Activated T-cell treated with anti-CD3 and anti-CD28 coated beads for 24 hours (primary cell): ENCODE results near the gene ANKFN1.

Source experiments
- DNase-seq: peaks from one replicate; pipeline ENCODE4 v3.0.0-alpha.2; 2020; ENCODE audit warnings: low read depth

Gene ANKFN1

GRCh38 chr17:56440419-56440818 lies 287.1 kb downstream of the ANKFN1 start:
- no peak for DNase-seq

DNA sequence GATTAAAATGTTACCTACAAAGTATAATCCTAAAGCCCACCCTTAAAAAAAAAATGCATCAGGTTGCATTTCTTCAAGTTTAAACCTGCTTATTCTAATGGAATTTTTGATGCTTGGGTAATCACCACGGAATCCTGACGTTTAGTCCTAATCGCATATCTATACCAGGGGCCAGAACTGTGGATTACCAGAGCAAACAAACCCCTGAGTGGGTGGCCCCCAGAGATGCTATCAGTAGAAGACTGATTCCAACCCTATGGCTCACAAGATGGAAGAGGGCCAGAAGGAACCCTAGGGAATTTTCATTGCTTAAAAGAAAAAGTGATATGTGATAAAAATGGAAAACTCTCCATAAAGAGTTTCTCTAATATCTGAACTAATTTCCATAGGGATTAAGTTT lies 288.0 kb downstream of the ANKFN1 start:
- DNase-seq = no peak

GRCh38 chr17:56445692-56446411 lies 292.6 kb downstream of the ANKFN1 start:
- no peak for DNase-seq

- DNase-seq = no peak
These were observed 293.9 kb downstream of the ANKFN1 start for GRCh38 chr17:56447171-56447570.

DNA sequence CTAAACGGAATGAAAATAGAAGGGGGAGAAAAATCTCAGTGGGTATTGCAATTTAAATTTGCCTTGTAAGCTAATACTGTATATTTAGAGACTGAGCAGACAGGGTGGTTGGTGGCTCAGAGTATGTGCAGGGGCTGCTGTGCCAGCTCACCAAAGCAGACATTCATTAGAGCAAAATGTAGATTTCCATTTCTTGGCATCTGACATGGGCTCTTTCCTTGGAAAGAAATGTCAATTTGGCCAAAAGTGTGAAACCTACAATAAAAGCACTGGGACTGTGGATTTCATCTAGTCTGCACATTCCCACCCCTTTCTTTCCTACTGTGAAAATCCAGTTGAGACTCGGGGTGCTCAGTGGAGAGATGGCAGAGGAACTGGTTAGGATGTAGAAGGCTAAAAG lies 295.1 kb downstream of the ANKFN1 start:
- no peak for DNase-seq

DNA sequence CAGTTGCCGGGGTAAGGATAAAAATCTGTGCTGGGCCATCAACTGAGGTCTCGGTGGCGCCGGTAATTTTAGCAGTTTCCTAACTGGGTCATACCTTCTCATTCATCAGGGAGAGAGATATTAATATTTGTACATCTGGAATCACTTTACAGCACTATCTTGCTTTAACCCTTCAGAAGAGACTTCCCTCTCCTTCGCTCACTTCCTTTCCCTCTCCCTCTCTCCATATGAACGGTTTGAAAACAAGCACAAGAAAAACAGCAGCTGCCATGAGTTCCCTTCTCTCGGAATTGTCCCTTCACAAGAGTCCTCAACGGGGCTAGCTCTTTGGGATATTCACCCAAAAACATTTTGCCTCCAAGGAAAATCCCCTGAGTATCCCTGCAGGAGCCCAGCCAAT lies 295.9 kb downstream of the ANKFN1 start:
- no peak for DNase-seq

GRCh38 chr17:56451629-56452028 lies 298.4 kb downstream of the ANKFN1 start:
- no peak for DNase-seq

GRCh38 chr17:56452461-56452860 lies 299.2 kb downstream of the ANKFN1 start:
- no peak for DNase-seq

DNA sequence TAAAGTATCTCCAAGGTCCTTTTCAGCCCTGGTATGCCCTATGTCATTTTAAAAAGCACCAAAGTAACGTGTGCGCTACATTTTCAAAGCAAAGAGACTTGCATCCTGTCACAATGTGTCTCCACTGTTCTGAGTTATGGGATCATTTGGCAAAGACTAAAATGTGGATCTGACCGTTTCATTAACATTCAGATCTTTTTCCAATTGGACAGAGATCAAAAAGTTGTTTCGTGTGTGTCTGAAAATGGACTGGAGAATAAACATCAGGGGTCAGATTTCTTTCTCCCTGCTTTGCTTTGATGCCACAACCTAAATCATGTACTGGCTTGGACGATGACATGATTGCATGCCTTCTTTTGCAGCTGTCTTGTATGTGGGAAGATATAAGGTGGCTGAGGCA lies 304.2 kb downstream of the ANKFN1 start:
- DNase-seq = no peak

GRCh38 chr17:56465886-56466285 lies 312.6 kb downstream of the ANKFN1 start:
- no peak for DNase-seq

DNA sequence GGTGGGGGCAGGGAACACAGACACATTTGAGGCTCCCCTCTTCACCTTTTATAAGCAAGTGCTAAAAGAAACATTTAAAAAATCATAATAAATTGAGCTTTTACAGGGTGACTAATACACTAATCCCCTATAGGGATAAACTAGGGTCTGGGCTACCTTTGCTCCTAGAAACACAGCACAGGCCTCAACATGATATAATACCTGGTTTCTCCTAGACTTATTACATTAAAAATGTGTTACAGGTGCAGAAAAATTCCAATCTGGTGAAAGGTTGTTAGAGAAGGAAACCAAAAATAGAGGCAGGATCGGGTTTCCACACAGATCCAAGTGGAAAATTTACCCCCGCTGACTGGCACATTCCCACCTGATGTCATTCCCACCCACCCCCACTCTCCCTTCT lies 315.6 kb downstream of the ANKFN1 start:
- no peak for DNase-seq

- no peak for DNase-seq
These were observed 318.4 kb downstream of the ANKFN1 start for GRCh38 chr17:56471696-56472095.

- no peak for DNase-seq
These were observed 321.8 kb downstream of the ANKFN1 start for GRCh38 chr17:56475116-56475515.

GRCh38 chr17:56478836-56479447 lies 325.7 kb downstream of the ANKFN1 start:
- DNase-seq = no peak

DNA sequence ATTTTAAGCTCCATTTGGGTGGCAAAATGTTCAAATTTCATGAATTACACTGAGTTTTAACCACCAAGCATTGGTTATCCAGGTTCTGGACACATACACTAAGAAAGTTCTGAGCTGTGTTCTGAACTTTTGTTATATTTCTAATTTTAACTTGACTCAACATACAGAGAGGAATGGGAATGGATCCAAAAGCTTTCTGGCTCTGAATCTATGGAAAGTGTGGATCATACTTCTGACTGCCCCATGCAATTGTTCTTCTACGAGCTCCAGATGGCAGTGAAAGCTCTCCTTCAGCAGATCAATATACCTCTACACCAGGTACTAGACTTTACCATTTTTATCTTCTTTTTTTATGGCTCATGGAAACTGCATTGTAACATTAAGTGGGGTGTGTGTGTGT lies 327.2 kb downstream of the ANKFN1 start:
- DNase-seq = no peak

- no peak for DNase-seq
These were observed 328.4 kb downstream of the ANKFN1 start for GRCh38 chr17:56481659-56482058.

DNA sequence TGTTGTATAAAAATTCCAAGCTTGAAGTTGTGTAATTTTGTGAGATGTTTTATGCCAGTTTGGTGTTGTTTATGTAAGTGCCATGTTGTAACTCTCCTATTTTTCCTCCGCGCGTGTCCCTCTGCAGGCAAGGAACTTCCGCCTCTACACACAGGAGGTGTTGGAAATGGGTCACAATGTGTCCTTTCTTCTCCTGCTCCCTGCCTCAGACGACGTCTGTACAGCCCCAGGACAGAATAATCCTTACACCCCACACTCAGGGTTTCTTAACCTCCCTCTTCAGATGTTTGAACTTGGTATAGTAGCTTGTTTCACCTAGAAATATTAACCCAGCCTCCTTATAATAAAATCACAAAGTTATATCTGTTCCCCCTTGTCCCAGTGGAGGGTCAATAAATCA lies 329.0 kb downstream of the ANKFN1 start:
- no peak for DNase-seq

GRCh38 chr17:56486732-56487131 lies 333.5 kb downstream of the ANKFN1 start:
- DNase-seq = no peak

DNA sequence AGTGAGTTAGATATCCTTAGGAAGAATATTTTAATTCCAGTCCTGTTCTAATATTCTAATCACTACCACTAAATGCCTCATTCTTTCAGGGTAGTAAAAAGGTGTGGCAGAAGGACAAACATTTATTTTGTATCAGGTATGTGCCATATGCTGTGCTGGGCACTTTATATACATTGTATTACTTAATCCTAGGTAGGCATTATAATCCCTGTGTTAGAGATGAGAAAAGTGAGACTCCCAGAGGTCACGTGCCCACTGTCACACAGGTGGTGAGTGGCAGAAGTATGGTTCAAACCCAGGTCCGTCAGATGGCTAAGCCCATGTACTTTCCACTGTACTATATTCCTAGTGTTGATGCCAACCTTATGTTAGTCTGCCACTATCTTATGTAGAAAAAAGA lies 335.5 kb downstream of the ANKFN1 start:
- no peak for DNase-seq

DNA sequence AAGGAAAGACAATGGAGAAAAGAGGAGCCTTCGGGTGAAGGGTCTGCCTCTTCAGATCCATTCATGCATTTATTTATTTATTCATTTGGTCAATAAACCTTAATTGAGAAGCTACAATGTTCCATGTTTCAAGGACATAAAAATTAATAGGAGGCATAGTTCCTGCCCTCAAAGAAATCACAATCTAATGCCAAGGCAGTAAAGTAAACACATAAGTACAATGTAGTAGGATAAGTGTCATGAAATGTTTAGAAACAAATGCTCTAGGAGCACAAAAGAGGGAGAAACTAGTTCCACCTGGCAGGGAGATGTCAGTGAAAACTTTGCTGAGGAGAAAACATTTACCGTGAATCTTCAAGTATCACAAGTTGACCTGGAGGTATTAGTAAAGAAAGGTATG lies 336.7 kb downstream of the ANKFN1 start:
- no peak for DNase-seq

GRCh38 chr17:56495556-56495955 lies 342.3 kb downstream of the ANKFN1 start:
- DNase-seq = no peak

DNA sequence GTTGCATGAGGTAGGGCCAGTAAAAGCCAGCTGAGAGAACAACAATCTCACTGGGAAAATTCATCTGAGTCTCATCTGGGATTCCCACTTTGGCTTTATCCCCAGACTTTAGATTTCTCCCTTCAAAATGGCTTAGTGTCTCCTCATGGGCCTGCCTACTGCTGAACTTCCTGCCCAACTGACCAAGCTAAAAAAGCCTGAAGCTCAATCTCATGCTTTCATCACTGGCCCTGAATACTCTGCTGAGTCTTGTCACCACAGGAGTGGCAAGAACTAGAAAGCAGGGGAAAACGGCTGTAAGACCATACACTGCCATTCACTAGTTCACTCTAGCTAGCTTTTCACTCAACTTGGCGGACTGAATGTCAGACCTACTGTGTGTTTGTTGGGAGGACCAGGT lies 343.9 kb downstream of the ANKFN1 start:
- DNase-seq = no peak

- DNase-seq = peak; percentile 1
These were observed 346.6 kb downstream of the ANKFN1 start for GRCh38 chr17:56499799-56500388.
